Measurements from ENCODE around the gene CKAP2. TPM values are rescaled to one million over a fixed set of nuclear protein-coding genes. Genes with fewer than 3 reads are reported as not detected.

CKAP2 gene
- total RNA-seq, 1 experiment from 2014 or later: 80.2 TPM

DNA sequence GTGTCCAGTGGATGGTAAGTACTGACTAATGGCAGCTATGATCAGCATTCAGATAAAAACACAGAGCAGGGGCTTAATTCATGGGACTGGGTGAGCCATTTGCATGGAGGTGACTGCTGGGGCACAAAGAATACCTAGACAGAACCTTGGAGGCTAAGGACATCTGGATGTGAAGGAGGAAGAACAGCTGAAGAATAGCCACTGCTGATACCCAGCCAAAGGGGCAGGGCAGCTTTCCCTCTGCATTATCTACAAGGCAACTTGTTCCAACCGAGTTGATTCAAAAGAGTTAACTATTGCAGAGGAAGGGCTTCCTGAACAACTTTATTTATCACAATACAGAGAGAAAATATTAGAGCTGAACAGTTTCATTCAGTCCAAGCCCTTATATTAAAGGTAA is 36.2 kb upstream of the CKAP2 start:
- intact Hi-C loops (cut with micrococcal nuclease): no loop called here

DNA sequence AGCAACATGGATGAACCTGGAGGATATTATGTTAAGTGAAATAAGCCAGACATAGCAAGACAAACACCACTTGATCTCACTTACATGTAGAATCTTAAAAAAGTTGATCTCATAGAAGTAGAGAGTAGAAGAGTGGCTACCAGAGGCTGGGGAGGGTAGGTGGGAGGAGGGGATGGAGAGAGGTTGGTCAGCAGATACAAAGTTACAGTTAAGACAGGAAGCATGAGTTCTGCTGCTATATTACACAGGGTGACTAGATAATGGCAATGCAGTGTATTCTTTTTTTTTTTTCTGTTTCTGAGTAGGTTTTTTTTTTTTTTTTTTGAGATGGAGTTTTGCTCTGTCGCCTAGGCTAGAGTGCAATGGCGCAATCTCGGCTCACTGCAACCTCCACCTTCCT is 34.1 kb upstream of the CKAP2 start:
- Histone ChIP-seq H3K36me3 (ENCODE audit: control insufficient read depth in 1 of 2, insufficient read depth in 2 of 2, low read length in 2 of 2) (peaks cover 13 to 27% of the 10 kb centered on the region in 2 experiments), H3K27ac (ENCODE audit: low read depth, low read length) (no peak overlapping the region), H3K27me3 (ENCODE audit: insufficient read depth, low read length) (no peaks in the 10 kb centered on the region), H3K9ac (ENCODE audit: low read length) (no peak overlapping the region), H3K79me2 (ENCODE audit: insufficient read depth, low read length) (0 out of 2 replicates have a peak, but pooled peaks cover 4% of the 10 kb centered on the region), H3K9me3 (ENCODE audit: control insufficient read depth in 1 of 2, insufficient read depth in 1 of 2, low read depth in 1 of 2, low read length in 2 of 2) (no peaks in the 10 kb centered on the region), H3K9me2 (ENCODE audit: insufficient read depth) (no peaks in the 10 kb centered on the region), H3K4me2 (ENCODE audit: low read length) (no peak overlapping the region), H4K20me1 (ENCODE audit: insufficient read depth) (no peaks in the 10 kb centered on the region), H3K4me1 (ENCODE audit: control insufficient read depth in 1 of 2, insufficient read depth in 2 of 2, low read length in 2 of 2) (no peaks in the 10 kb centered on the region), H2AFZ (ENCODE audit: low read depth, low read length, poor library complexity, severe bottlenecking) (no peak overlapping the region), H3K4me3 (replicated peaks in 1 of 2; ENCODE audit: low read depth in 1 of 2, low read length in 2 of 2) (no peak overlapping the region)
- ChIA-PET RAD21 (ENCODE audit: low non-redundant PET in 1 of 2, low total read pairs in 2 of 2, uncharacterized antibody in 2 of 2, unreplicated experiment in 2 of 2) (no interaction called here), CTCF (no interaction called here), POLR2A (no interaction called here)
- ATAC-seq (no peak), DNase-seq (ENCODE audit: low read depth, low spot score) (no peak)
- BruUV-seq (replicated peaks): no TSS peak
- intact Hi-C loops (cut with micrococcal nuclease): no loop called here
- no peak for TF ChIP-seq SRF (IDR thresholded peaks at IDR 0.05; ENCODE audit: low read depth)
- no peak for TF ChIP-seq CEBPB (IDR thresholded peaks at IDR 0.05; ENCODE audit: low read depth)
- TF ChIP-seq, protein P1, sequence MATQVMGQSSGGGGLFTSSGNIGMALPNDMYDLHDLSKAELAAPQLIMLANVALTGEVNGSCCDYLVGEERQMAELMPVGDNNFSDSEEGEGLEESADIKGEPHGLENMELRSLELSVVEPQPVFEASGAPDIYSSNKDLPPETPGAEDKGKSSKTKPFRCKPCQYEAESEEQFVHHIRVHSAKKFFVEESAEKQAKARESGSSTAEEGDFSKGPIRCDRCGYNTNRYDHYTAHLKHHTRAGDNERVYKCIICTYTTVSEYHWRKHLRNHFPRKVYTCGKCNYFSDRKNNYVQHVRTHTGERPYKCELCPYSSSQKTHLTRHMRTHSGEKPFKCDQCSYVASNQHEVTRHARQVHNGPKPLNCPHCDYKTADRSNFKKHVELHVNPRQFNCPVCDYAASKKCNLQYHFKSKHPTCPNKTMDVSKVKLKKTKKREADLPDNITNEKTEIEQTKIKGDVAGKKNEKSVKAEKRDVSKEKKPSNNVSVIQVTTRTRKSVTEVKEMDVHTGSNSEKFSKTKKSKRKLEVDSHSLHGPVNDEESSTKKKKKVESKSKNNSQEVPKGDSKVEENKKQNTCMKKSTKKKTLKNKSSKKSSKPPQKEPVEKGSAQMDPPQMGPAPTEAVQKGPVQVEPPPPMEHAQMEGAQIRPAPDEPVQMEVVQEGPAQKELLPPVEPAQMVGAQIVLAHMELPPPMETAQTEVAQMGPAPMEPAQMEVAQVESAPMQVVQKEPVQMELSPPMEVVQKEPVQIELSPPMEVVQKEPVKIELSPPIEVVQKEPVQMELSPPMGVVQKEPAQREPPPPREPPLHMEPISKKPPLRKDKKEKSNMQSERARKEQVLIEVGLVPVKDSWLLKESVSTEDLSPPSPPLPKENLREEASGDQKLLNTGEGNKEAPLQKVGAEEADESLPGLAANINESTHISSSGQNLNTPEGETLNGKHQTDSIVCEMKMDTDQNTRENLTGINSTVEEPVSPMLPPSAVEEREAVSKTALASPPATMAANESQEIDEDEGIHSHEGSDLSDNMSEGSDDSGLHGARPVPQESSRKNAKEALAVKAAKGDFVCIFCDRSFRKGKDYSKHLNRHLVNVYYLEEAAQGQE (IDR thresholded peaks at IDR 0.05; ENCODE audit: low read depth): no peak
- no peak for TF ChIP-seq POLR2AphosphoS5 (IDR thresholded peaks at IDR 0.05; ENCODE audit: low read depth, low read length)
- TF ChIP-seq JUND (IDR thresholded peaks at IDR 0.05): no peak
- no peak for TF ChIP-seq ELF1 (IDR thresholded peaks at IDR 0.05; ENCODE audit: borderline replicate concordance, low read depth)
- TF ChIP-seq SIN3A (IDR thresholded peaks at IDR 0.05; ENCODE audit: low read depth): no peak
- no peak for TF ChIP-seq CBX3 (IDR thresholded peaks at IDR 0.05; ENCODE audit: low read depth)
- no peak for TF ChIP-seq SP1 (IDR thresholded peaks at IDR 0.05; ENCODE audit: low read depth)
- TF ChIP-seq ZNF274 (IDR thresholded peaks at IDR 0.05; ENCODE audit: low read depth, low read length): no peak
- TF ChIP-seq YY1 (IDR thresholded peaks at IDR 0.05; ENCODE audit: extremely low read depth, insufficient replicate concordance, low read depth, low read length): no peak
- no peak for TF ChIP-seq ZFX (IDR thresholded peaks at IDR 0.05)
- TF ChIP-seq, protein P2, sequence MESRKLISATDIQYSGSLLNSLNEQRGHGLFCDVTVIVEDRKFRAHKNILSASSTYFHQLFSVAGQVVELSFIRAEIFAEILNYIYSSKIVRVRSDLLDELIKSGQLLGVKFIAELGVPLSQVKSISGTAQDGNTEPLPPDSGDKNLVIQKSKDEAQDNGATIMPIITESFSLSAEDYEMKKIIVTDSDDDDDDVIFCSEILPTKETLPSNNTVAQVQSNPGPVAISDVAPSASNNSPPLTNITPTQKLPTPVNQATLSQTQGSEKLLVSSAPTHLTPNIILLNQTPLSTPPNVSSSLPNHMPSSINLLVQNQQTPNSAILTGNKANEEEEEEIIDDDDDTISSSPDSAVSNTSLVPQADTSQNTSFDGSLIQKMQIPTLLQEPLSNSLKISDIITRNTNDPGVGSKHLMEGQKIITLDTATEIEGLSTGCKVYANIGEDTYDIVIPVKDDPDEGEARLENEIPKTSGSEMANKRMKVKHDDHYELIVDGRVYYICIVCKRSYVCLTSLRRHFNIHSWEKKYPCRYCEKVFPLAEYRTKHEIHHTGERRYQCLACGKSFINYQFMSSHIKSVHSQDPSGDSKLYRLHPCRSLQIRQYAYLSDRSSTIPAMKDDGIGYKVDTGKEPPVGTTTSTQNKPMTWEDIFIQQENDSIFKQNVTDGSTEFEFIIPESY (IDR thresholded peaks at IDR 0.05; ENCODE audit: extremely low read depth, insufficient replicate concordance, low read length): no peak

More for the DNA sequence above, 36.2 kb upstream of the CKAP2 start:
- BruUV-seq (replicated peaks): no TSS peak
- Histone ChIP-seq H3K9ac (ENCODE audit: low read length) (no peak overlapping the region), H3K9me3 (ENCODE audit: control insufficient read depth in 1 of 2, insufficient read depth in 1 of 2, low read depth in 1 of 2, low read length in 2 of 2) (no peaks in the 10 kb centered on the region), H3K4me3 (replicated peaks in 1 of 2; ENCODE audit: low read depth in 1 of 2, low read length in 2 of 2) (no peak overlapping the region), H3K4me1 (ENCODE audit: control insufficient read depth in 1 of 2, insufficient read depth in 2 of 2, low read length in 2 of 2) (no peaks in the 10 kb centered on the region), H2AFZ (ENCODE audit: low read depth, low read length, poor library complexity, severe bottlenecking) (no peak overlapping the region), H3K27ac (ENCODE audit: low read depth, low read length) (no peak overlapping the region), H4K20me1 (ENCODE audit: insufficient read depth) (no peaks in the 10 kb centered on the region), H3K27me3 (ENCODE audit: insufficient read depth, low read length) (no peaks in the 10 kb centered on the region), H3K4me2 (ENCODE audit: low read length) (no peak overlapping the region), H3K79me2 (ENCODE audit: insufficient read depth, low read length) (no peaks in the 10 kb centered on the region), H3K9me2 (ENCODE audit: insufficient read depth) (no peaks in the 10 kb centered on the region), H3K36me3 (ENCODE audit: control insufficient read depth in 1 of 2, insufficient read depth in 2 of 2, low read length in 2 of 2) (peaks cover 10 to 27% of the 10 kb centered on the region in 2 experiments; a peak in 3 of 4 replicates)
- TF ChIP-seq, protein P3, sequence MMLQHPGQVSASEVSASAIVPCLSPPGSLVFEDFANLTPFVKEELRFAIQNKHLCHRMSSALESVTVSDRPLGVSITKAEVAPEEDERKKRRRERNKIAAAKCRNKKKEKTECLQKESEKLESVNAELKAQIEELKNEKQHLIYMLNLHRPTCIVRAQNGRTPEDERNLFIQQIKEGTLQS (IDR thresholded peaks at IDR 0.05): no peak
- TF ChIP-seq ZFX (IDR thresholded peaks at IDR 0.05) (no peak), CBX3 (IDR thresholded peaks at IDR 0.05; ENCODE audit: low read depth) (no peak)
- ChIA-PET CTCF (no interaction called here), POLR2A (no interaction called here), RAD21 (ENCODE audit: low non-redundant PET in 1 of 2, low total read pairs in 2 of 2, uncharacterized antibody in 2 of 2, unreplicated experiment in 2 of 2) (no interaction called here)
- ATAC-seq: no peak
- no peak for DNase-seq (ENCODE audit: low read depth, low spot score)
